HTR-8/SVneo (cell line): ENCODE results near the gene FRMD4A.
"Not testable (repeated sequence)": the region's sequence is repeated elsewhere in the genome, so short reads cannot be mapped to it uniquely, and the experiment has no call there.

Source experiments
- DNase-seq: peaks from one replicate; pipeline ENCODE4 v3.0.0; 2011; ENCODE audit warnings: low spot score, mixed read lengths; ENCODE audit not compliant: insufficient read length
- FAIRE-seq: peaks from 2 replicates; lab custom pipeline; 2011; peaks lifted over from hg19 to GRCh38; lab: Jason Lieb, UNC

Gene FRMD4A

DNA sequence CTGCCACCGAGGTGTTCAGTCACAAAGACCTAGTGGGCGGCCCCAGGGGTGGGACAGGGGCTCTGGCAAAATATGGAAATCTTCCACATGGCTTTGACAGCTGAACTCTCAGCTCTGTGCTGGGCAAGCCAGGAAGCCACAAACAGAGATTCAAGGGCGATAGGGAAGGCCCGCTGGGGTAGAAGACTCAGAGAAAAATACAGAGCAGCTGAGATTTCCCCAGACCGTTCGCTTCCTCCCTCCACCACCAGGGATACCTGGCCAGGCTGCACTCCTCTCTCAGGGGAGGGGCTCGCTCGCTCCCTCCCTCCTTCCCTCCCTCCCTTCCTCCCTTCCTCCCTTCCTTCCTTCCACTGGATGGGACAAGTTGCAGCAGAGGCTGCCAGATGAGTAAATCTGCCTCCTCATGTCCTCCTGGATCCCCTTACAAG lies 483.5 kb downstream of the FRMD4A start:
- DNase-seq (no peak), FAIRE-seq (no peak)

DNA sequence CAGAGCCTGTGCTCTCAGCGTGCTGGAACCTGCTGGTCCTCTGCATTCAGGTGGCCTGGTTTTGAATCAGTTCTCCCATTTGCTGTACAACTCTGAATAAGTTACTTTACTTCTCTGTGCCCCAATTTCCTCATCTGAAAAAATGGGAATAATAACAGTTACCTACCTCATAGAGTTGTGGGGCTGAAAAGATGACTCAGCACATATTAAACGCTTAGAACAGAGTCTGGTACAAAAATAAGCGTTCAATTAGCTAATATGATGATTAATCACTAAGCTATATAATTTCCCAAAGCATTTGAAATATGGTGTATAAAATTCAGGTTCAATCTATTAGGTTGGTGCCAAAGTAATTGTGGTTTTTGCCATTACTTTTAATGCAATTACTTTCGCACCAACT lies 484.8 kb downstream of the FRMD4A start:
- DNase-seq (no peak), FAIRE-seq (no peak)

DNA sequence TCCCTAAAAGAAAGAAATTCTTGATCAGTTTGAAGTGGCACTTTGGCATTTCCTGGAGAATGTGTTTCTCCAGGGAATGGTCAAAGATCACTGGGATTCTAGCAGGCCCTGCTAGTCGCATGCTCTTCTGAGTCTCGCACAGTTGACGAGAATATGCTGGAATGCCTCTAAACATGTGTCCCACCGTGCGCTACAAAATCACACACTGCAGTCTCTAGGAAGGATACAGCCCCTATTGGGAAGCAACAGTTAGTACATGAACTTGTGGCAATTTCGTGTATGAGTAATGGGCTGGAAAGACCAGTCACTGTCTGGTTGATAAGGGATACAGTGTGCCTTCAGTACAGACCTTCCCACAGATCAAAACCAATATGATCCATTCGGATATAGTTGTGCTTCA lies 486.1 kb downstream of the FRMD4A start:
- FAIRE-seq (no peak), DNase-seq (no peak)

DNA sequence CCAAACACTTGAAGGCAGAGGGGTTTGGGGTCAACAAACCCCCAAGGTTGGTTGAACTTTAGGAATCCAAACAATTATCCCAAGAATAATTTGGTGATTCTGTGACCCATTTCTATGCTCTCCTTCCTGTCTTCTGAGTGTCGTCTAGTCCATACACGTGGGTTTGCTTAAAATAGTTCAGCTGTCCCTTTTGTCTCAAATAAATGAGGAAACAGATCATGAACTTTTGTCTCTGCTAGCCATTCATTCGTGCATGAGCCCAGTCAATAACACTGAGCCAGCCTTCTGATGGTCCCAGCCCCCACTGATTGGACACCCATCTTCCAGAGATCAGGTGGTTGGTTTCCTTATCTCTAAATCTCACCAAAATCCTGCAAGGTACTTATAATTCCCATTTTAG lies 488.6 kb downstream of the FRMD4A start:
- DNase-seq (no peak), FAIRE-seq (no peak)

DNA sequence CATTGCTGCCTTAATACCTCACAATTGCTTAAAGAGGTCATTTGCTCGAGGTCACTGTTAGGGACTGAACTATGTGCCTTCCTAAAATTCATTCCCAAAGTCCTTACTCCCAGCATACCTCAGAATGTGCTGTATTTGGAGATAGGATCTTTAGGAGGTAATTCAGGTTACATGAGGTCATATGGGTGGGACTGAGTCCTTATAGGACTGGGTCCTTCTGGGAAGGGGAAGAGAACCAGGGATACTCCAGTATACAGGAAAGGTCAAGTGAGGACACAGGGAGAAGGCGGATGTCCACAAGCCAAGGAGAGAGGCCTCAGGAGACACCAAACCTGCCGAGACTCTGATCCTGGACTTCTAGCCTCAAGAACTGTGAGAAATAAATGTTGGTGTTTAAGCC lies 490.7 kb downstream of the FRMD4A start:
- FAIRE-seq = no peak
- DNase-seq = no peak

DNA sequence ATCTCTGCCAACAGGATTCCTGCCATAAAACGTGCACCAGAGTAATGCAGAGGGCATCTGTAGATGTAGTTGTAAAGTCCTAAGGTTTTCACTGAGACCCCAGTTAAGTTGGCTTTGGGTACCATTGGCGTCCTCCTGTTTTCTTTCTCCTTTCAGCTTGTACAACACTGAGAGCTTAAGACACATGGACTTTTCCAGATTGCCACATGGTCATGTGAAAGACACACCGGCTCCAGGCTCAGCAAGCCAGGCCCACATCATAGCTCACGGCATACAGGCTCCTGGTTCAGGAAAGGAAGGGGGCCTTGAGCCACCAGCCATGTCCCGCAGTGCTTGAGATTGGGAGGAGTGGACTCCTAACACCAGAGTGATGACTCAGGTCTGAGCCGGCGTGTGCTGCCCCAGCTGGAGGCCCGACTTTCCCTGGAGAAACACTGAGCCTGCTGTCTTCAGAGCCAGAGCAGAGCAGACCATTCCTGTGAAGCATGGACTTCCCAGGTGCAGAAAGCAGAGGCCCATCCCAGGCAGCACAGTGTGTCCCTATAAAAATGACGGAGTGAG lies 491.2 kb downstream of the FRMD4A start:
- DNase-seq (peak; percentile 60), FAIRE-seq (no peak)

DNA sequence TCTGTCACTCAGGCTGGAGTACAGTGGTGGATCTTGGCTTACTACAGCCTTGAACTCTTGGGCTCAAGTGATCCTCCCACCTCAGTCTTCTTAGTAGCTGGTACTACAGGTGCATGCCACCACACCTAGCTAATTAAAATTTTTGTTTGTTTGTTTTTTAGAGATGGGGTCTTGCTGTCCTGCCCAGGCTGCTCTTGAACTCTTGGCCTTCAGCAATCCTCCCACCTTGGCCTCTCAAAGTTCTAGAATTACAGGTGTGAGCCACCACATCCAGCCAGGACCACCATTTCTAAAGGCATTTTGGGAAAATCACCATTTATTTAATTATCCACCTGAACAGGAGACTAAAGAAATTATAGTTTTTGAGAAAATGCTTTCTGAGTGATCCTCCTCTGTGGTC lies 491.7 kb downstream of the FRMD4A start:
- FAIRE-seq (no peak), DNase-seq (no peak)

DNA sequence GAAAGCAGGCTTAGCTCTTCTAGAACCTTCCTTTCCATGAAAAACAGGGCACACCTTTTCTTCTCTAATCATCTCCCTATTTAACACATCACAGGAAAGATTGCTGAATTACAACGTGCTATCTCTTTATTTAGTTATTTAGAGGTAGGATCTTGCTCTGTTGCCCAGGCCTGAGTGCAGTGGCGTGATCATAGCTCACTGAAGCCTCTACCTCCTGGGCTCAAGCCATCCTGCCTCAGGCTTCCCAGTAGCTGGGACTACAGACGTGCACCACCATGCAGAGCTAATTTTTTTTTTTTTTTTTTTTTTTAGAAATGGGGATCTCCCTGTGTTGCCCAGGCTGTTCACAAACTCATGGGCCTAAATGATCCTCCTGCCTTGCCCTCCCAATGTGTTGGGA lies 492.8 kb downstream of the FRMD4A start:
- FAIRE-seq (no peak), DNase-seq (no peak)

DNA sequence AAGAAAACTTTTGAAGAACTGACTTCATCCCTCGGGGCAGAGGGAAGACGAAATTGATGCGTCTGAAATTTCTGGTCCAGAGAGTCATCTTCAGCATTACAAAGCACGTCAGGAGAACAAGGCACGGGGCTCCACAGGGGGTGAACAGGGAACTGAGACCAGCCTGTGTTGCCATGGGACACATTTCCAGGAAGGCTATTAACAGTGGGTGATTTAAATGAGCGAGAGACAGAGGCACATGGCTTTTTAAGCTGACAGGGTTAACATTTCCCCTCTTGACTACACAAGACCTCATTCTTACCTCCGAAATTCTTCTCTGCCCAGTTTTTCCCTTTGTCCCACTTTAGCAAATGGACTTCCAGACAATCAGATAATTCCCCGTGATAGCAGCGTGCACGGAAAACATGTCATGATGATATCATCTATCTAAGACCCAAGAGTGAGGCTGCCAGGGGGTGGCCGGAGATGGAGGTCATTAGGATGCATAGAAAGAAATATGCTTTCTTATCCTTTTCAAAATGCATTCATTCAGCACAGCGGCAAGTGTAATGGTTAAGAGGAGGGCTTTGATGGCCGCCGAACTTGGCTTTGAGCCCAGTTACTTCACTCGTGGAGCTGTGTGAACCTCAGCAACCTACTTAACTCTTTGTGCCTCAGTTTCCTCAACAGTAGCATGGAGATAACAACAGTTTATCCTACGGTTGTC lies 496.0 kb downstream of the FRMD4A start:
- FAIRE-seq = no peak
- DNase-seq = no peak

DNA sequence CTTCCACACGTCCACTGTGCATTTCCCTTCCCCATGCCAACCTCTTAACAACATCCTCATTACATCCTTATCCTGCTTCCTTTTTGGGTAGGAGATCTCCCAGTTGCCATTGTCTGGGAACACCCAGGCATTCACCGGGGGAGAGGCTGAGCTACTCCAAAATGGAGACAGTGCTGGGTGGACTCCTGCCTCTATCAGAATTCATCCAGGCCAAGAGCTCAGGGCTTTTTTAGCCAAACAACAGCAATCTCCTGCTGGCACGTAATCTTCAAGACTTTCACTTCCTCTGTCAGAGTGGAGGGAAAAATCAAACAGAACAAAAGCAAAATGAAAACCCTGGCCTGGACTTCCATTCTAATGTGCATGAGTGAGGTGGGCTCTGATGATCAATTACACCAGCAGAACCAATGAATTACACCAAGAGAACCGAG lies 499.0 kb downstream of the FRMD4A start:
- FAIRE-seq (no peak), DNase-seq (no peak)

DNA sequence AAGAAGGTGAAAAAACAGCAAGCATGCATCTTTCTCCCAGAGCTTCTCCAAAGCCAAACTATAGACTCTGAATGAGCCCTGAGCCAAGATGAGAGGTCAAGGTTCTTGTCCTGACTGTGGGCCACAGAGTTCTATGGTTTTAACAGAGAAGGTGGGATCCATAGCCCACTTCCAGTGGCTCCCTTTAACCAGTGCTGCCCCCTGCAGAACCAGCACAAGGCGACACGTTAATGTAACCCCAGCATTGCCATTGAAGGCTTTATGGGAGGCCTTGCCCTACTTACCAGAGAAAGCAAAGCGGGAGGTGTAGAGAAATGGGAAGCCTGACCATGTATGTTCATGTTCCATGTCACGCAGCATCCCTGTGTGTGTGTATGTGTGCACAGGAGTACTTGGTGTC lies 500.3 kb downstream of the FRMD4A start:
- FAIRE-seq (no peak), DNase-seq (no peak)

DNA sequence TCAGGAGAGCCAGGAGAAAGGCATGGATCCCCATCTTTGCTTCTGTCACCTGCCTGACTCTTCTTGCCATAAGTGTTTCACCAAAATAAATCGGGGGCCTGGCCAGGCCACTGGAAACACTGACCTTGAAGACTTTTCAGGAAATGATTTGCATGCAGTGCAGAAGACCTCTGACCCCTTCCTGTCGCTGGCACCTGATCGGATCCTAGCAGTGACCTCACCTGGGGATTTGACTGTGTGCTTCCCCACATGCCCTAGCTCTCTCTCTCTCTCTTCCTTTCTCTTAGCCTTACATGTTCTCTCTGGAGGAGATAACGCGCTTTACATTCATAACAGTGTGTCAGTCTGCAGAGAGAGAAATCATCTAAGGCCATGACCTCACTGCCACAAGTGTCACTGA lies 500.9 kb downstream of the FRMD4A start:
- DNase-seq = no peak
- no peak for FAIRE-seq

DNA sequence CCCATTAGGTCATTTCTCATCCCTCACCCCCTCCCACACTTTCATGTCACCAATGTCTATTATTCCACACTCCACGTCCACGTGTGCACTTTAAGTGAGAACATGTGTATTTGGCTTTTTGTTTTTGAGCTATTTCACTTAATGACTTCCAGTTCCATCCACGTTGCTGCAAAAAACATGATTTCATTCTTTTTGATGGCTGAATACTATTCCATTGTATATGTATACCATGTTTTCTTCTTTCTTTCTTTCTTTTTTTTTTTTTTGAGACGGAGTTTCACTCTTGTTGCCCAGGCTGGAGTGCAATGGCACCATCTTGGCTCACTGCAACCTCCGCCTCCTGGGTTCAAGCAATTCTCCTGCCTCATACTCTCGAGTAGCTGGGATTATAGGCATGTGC lies 502.4 kb downstream of the FRMD4A start:
- not testable (repeated sequence) for FAIRE-seq, DNase-seq

DNA sequence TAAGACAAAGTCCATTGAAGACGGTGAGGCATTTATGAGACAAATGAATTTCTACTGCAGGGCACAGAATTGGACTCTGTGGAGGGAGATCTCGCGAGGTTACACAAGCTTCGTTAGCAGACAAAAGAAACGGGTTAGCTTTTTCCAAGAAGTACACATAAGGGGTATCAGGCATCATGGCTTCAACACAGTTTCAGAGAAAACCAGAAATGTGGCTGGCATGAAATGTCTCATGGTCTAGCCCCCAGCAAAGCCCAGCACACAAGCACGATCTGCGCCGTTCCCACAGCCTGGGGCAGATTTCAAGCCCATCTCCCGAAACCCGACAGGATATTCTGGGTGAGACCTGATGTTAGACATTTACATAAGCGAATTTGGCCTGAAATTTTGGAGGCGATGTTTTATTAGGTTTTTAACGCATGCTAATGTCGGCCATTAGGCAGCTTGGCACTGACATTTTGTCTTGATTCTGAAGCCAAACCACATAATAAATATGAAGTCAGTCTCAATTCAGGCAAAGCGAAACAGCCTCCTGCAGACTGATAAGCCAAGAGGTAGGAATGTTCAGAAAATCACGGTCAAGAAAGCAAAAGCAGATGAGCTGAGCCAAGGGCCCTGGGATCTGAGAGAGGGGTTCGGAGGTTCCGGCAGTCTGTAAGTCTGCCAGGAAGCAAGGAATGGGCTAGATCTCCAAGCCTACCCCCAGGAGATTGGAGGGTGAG lies 503.5 kb downstream of the FRMD4A start:
- no peak for DNase-seq
- no peak for FAIRE-seq

DNA sequence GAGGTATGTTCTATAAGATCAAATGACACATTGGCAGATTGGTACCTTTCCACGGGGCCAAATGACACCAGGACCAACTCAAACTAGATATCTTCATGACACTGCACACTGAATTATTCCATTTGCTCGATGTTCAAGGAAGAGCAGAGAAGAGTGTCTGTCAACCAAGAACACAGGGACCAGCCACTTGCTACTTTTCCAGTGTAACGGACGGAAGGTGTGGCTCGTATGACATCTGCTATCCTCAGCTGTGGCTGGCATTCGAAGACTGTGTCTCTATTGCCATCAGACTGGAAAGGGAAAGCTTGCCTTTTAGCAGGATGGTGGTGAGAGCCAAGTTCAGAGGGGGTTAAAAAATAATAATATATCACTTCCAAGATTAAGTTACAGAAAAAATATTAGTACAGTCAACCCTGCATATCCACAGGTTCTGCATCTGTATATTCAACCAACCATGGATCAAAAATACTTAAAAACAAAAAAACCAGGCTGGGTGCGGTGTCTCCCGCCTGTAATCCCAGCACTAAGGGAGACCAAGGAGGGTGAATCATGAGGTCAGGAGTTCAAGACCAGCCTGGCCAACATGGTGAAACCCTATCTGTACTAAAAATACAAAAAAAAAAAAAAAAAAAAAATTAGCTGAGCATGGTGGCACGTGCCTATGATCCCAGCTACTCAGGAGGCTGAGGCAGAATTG lies 506.9 kb downstream of the FRMD4A start:
- DNase-seq (no peak), FAIRE-seq (no peak)

DNA sequence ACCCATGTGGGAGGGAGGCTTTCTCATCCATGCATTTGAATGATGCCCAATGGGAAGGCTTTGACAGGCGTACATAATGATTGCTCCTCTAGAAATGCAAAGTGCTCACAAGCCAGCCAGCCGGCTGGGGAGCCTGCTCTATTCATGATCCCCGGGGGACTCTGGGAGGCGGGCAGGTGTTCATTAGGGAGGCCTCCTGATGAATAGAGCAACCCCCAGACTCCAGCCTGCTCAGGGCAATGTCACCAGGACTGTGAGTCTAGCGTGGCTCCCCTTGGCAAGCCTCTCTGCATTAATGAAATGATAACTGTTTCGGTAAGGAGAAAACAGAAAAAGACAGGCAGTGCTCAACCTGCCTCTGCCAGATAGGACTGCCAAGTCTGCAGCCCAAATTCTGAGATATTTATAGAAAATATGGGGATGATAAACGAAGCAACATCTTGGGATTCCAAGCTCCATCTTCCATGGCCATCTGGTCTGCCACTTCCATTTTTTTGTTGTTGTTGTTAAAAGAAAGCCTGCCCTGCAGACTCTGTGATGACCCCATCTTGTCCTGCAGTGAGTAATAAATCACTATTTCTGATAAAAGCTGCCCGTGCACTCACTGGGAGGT lies 507.5 kb downstream of the FRMD4A start:
- FAIRE-seq (no peak), DNase-seq (no peak)

DNA sequence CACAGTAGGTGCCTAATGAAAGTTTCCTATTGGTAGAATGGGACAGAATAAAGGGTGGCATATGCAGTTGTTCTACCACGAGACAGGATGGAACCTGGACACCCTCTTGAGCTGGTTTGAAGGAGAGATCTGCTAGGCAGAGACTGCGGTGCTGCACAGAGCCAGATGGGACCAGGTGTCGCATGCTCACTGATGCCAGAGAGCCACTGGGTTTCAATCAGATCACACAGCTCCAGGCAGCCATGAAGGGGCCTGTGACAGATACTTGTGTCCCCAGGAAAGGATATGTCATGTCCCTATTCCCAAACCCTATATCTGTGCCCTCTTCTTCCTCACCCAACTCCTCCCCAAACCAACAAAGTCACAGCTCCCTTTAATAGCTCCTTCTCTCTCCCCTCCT lies 508.2 kb downstream of the FRMD4A start:
- FAIRE-seq (no peak), DNase-seq (no peak)

DNA sequence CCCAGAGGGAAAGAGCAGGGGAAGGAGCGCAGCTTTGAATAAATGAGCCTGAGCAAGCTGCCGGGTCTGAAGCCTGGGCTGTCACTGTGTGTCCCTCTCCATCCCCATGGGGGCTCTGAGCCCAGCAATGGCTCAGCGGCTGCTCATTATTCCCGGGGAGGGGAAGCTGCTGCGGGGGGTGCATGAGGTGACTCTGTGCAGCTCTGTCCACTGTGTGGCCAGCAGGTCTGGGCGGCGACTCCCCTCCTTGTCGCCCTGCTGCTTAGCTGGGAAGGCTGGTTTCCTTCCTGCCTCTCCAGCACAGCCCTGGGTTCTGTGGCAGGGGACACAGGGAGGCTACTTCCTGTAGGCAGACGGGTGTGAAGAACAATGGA lies 509.8 kb downstream of the FRMD4A start:
- no peak for DNase-seq
- no peak for FAIRE-seq

DNA sequence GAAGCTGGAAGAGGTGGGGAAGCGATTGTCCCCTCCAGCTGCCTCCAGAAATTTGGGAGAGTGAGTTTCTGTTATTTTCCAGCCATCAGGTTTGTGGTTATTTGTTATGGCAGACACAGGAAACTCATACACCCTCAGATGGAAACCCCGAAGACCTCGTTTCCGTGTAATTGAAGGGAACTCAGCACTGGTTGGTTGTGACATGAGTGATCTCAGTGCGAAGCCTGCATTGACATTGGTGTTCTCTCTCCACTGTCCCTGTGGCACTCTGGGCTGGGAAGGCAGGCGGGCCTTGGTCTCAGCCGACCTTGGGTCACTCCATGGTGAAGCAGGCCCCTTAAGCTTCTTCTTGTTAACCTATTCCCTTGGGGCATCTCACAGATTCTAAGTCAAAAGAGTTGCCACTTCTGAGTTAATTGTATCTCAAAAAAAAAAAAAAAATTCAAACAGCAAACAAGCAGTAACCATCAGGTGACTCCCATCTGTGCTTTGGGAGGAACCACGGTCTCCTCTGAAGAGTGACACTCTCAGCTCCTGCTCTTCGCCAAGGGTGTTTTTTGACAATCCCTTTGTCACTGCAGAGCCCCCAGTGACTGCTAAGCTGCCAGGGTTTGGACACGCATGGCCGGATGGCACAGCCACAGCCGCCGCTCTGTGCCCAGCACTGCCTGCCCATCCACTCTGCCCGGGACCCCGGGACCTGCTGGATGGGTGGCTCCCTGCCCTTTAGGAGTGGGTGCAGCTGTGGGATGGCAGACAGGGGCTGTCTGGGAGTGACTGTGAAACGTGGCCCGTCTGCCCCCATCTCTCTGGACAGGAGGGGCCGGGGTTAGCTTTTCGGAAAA lies 510.4 kb downstream of the FRMD4A start:
- FAIRE-seq (no peak), DNase-seq (no peak)
